ENCODE measurements around the gene SGO2.
"Not testable (repeated sequence)": the region's sequence is repeated elsewhere in the genome, so short reads cannot be mapped to it uniquely, and the experiment has no call there.

The SGO2 gene

GRCh38 chr2:200604571-200605255, 78.7 kb downstream of the SGO2 start:
- TF ChIP-seq PPARA (CRISPR knock-in tag; IDR thresholded peaks at IDR 0.05; ENCODE audit: borderline replicate concordance) (no peak), TOX (CRISPR knock-in tag; IDR thresholded peaks at IDR 0.05; ENCODE audit: borderline replicate concordance) (no peak), SNAI2 (CRISPR knock-in tag; IDR thresholded peaks at IDR 0.05) (no peak), OSR1 (CRISPR knock-in tag; IDR thresholded peaks at IDR 0.05) (no peak), ZFP3 (CRISPR knock-in tag; IDR thresholded peaks at IDR 0.05) (no peak), PATZ1 (CRISPR knock-in tag; IDR thresholded peaks at IDR 0.05; ENCODE audit: borderline replicate concordance) (no peak), GLIS3 (CRISPR knock-in tag; IDR thresholded peaks at IDR 0.05) (no peak)
- ATAC-seq, result no peak

- no peak for TF ChIP-seq ESRRG (CRISPR knock-in tag; IDR thresholded peaks at IDR 0.05)
- no peak for TF ChIP-seq GLIS3 (CRISPR knock-in tag; IDR thresholded peaks at IDR 0.05)
- no peak for TF ChIP-seq TOX (CRISPR knock-in tag; IDR thresholded peaks at IDR 0.05; ENCODE audit: borderline replicate concordance)
- TF ChIP-seq POU6F1 (CRISPR knock-in tag; IDR thresholded peaks at IDR 0.05; ENCODE audit: borderline replicate concordance, low read depth), result no peak
- no peak for TF ChIP-seq ZNF8 (CRISPR knock-in tag; IDR thresholded peaks at IDR 0.05)
- TF ChIP-seq ZNF70 (CRISPR knock-in tag; IDR thresholded peaks at IDR 0.05), result no peak
- no peak for TF ChIP-seq OSR1 (CRISPR knock-in tag; IDR thresholded peaks at IDR 0.05)
- TF ChIP-seq SNAI2 (CRISPR knock-in tag; IDR thresholded peaks at IDR 0.05), result no peak
- no peak for TF ChIP-seq ZC3H10 (CRISPR knock-in tag; IDR thresholded peaks at IDR 0.05)
- TF ChIP-seq TCF4 (CRISPR knock-in tag; IDR thresholded peaks at IDR 0.05; ENCODE audit: borderline replicate concordance), result no peak
- TF ChIP-seq BACH2 (CRISPR knock-in tag; IDR thresholded peaks at IDR 0.05; ENCODE audit: borderline replicate concordance), result no peak
- no peak for TF ChIP-seq PPARA (CRISPR knock-in tag; IDR thresholded peaks at IDR 0.05; ENCODE audit: borderline replicate concordance)
- TF ChIP-seq, protein P1, sequence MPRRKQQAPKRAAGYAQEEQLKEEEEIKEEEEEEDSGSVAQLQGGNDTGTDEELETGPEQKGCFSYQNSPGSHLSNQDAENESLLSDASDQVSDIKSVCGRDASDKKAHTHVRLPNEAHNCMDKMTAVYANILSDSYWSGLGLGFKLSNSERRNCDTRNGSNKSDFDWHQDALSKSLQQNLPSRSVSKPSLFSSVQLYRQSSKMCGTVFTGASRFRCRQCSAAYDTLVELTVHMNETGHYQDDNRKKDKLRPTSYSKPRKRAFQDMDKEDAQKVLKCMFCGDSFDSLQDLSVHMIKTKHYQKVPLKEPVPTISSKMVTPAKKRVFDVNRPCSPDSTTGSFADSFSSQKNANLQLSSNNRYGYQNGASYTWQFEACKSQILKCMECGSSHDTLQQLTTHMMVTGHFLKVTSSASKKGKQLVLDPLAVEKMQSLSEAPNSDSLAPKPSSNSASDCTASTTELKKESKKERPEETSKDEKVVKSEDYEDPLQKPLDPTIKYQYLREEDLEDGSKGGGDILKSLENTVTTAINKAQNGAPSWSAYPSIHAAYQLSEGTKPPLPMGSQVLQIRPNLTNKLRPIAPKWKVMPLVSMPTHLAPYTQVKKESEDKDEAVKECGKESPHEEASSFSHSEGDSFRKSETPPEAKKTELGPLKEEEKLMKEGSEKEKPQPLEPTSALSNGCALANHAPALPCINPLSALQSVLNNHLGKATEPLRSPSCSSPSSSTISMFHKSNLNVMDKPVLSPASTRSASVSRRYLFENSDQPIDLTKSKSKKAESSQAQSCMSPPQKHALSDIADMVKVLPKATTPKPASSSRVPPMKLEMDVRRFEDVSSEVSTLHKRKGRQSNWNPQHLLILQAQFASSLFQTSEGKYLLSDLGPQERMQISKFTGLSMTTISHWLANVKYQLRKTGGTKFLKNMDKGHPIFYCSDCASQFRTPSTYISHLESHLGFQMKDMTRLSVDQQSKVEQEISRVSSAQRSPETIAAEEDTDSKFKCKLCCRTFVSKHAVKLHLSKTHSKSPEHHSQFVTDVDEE (CRISPR knock-in tag; IDR thresholded peaks at IDR 0.05), result no peak
- peak; percentile 75; the same call in 2 of the 3 replicates for ATAC-seq
Measured at GRCh38 chr2:200608341-200609027, 82.5 kb downstream of the SGO2 start.

DNA sequence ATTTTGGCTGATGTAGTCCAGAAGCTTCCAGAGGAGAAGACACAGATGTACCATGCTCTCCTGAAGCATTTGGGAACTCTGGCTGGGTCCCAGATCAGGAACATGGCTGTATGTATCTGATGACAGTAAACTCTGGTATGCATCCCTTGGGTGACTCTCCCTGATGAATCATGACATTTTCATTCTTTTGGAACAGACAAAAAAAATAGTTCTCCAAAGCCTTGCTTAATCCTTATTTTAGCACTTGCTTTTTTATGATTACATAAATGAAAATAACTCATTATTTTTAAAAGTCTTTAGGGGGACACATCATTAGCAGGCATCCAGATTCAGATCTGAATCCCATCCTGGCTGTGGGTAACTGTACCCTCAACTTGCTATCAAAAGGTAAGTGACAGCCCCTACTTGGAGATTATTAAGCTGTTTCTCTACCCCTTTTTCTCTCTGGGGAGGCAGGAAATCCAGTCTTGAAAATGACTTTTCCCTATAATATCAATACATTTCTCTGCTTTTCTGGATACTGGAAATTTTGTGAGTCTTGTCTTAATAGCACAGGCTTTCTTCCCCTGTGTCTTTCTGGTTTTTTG, 83.1 kb downstream of the SGO2 start:
- ATAC-seq, result peak; percentile 98
- TF ChIP-seq POU6F1 (CRISPR knock-in tag; IDR thresholded peaks at IDR 0.05; ENCODE audit: borderline replicate concordance, low read depth), result no peak
- TF ChIP-seq OSR1 (CRISPR knock-in tag; IDR thresholded peaks at IDR 0.05), result no peak
- TF ChIP-seq, protein P1 (CRISPR knock-in tag; IDR thresholded peaks at IDR 0.05), result no peak
- no peak for TF ChIP-seq ZNF565 (CRISPR knock-in tag; conservative IDR thresholded peaks at IDR 0.05; ENCODE audit: low read depth)
- TF ChIP-seq SNAI2 (CRISPR knock-in tag; IDR thresholded peaks at IDR 0.05), result no peak
- no peak for TF ChIP-seq GLIS3 (CRISPR knock-in tag; IDR thresholded peaks at IDR 0.05)
- TF ChIP-seq ZC3H10 (CRISPR knock-in tag; IDR thresholded peaks at IDR 0.05), result no peak
- TF ChIP-seq TOX (CRISPR knock-in tag; IDR thresholded peaks at IDR 0.05; ENCODE audit: borderline replicate concordance), result no peak
- TF ChIP-seq ESRRG (CRISPR knock-in tag; IDR thresholded peaks at IDR 0.05), result no peak
- TF ChIP-seq ARNTL (CRISPR knock-in tag; IDR thresholded peaks at IDR 0.05; ENCODE audit: borderline replicate concordance, low read depth), result no peak
- TF ChIP-seq RARB (CRISPR knock-in tag; IDR thresholded peaks at IDR 0.05), result no peak
- no peak for TF ChIP-seq ZFP30 (CRISPR knock-in tag; IDR thresholded peaks at IDR 0.05)
- no peak for TF ChIP-seq PPARA (CRISPR knock-in tag; IDR thresholded peaks at IDR 0.05; ENCODE audit: borderline replicate concordance)
- TF ChIP-seq, protein P2, sequence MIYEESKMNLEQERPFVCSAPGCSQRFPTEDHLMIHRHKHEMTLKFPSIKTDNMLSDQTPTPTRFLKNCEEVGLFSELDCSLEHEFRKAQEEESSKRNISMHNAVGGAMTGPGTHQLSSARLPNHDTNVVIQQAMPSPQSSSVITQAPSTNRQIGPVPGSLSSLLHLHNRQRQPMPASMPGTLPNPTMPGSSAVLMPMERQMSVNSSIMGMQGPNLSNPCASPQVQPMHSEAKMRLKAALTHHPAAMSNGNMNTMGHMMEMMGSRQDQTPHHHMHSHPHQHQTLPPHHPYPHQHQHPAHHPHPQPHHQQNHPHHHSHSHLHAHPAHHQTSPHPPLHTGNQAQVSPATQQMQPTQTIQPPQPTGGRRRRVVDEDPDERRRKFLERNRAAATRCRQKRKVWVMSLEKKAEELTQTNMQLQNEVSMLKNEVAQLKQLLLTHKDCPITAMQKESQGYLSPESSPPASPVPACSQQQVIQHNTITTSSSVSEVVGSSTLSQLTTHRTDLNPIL (CRISPR knock-in tag; IDR thresholded peaks at IDR 0.05; ENCODE audit: low read depth), result no peak

DNA sequence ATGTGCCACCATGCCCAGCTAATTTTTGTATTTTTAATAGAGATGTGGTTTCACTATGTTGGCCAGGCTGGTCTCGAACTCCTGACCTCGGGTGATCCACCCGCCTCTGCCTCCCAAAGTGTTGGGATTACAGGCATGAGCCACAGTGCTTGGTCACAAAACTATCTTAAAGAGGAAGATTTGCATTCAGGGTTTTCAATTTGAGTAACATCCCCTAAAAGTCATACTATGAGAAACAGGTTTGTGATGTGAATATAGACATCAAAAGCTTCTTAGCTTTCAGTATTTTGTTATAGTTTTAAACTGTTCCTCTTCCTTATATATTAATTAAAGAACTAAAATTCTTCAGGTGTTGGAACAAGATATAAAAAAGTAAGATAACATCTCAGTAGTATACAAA, 84.2 kb downstream of the SGO2 start:
- not testable (repeated sequence) for ATAC-seq

All from SK-N-SH treated with all-trans-retinoic acid at 6 μM for 48 hours (cell line).